IPS DF 6.9 (cell line): ENCODE data around the gene ZSWIM4.
A peak's percentile ranks its signal among the peaks of the same experiment; 100 is the strongest.

Experiments used
- DNase-seq: peaks from one replicate; pipeline ENCODE4 v3.0.0-alpha.2; 2013; ENCODE audit warnings: low read depth, low spot score
- H3K27ac ChIP-seq: one replicate; pipeline ENCODE4 v1.5.1; 2013; ENCODE audit warnings: low read length, control low read depth
- H3K27me3 ChIP-seq: 2 replicates; pipeline ENCODE4 v1.6.1; 2013; ENCODE audit warnings: mild to moderate bottlenecking, low read length; ENCODE audit not compliant: control insufficient read depth, insufficient read depth
- H3K36me3 ChIP-seq: 2 replicates; pipeline ENCODE4 v1.6.1; 2013; ENCODE audit warnings: low read length; ENCODE audit not compliant: control insufficient read depth, insufficient read depth
- H3K4me1 ChIP-seq: 2 replicates; pipeline ENCODE4 v1.6.1; 2013; ENCODE audit warnings: low read length; ENCODE audit not compliant: control insufficient read depth, insufficient read depth
- H3K4me3 ChIP-seq: 2 replicates; pipeline ENCODE4 v1.5.1; 2013; ENCODE audit warnings: mild to moderate bottlenecking, low read length
- H3K9me3 ChIP-seq: 2 replicates; pipeline ENCODE4 v1.6.1; 2013; ENCODE audit warnings: low read length, inconsistent platforms; ENCODE audit not compliant: control insufficient read depth, insufficient read depth
- WGBS: extraction: QIAGEN DNeasy Blood & Tissue Kit; methylation state at CpG from one replicate; pipeline ENCODE4 v1.1.7; 2013; ENCODE audit warnings: mixed read lengths, missing lambda C conversion rate; ENCODE audit not compliant: insufficient read length, insufficient coverage; 5-methylcytosine and 5-hydroxymethylcytosine counted together

Gene ZSWIM4

GRCh38 chr19:13877303-13877702 lies 82.1 kb downstream of the ZSWIM4 start:
- no peak overlapping the region for H3K4me3 ChIP-seq
- H3K36me3 ChIP-seq: no peaks in the 10 kb centered on the region
- peaks cover 12% of the 10 kb centered on the region for H3K4me1 ChIP-seq
- no CpG with 5 or more reads among the region's 27 CpGs for WGBS
- H3K27me3 ChIP-seq: peaks cover 19% of the 10 kb centered on the region
- H3K27ac ChIP-seq: no peak overlapping the region
- no peak for DNase-seq
- no peaks in the 10 kb centered on the region for H3K9me3 ChIP-seq

- Histone ChIP-seq H3K9me3 (no peaks in the 10 kb centered on the region), H3K4me1 (peaks cover 15% of the 10 kb centered on the region), H3K36me3 (no peaks in the 10 kb centered on the region), H3K27ac (no peak overlapping the region), H3K4me3 (peak overlapping the region; percentile 12; the same call in 1 of the 2 replicates), H3K27me3 (peaks cover 3% of the 10 kb centered on the region; the same call in 1 of the 2 replicates)
- no CpG with 5 or more reads among the region's 34 CpGs for WGBS
- peak; percentile 92 for DNase-seq
These were observed 85.1 kb downstream of the ZSWIM4 start for GRCh38 chr19:13880059-13881043.

GRCh38 chr19:13881251-13881691 lies 86.0 kb downstream of the ZSWIM4 start:
- Histone ChIP-seq H3K27ac (no peak overlapping the region), H3K36me3 (no peaks in the 10 kb centered on the region), H3K27me3 (no peaks in the 10 kb centered on the region), H3K4me3 (no peak overlapping the region), H3K9me3 (no peaks in the 10 kb centered on the region), H3K4me1 (peaks cover 15% of the 10 kb centered on the region)
- no peak for DNase-seq
- no CpG with 5 or more reads among the region's 12 CpGs for WGBS
